IPS DF 4.7 (cell line): ENCODE results near the gene POLR3F.
"Not testable (repeated sequence)": the region's sequence is repeated elsewhere in the genome, so short reads cannot be mapped to it uniquely, and the experiment has no call there.

Experiments
- DNase-seq: peaks from one replicate; pipeline ENCODE4 v3.0.0-alpha.2; 2013; ENCODE audit warnings: low spot score; ENCODE audit errors: extremely low read depth

The POLR3F gene

GRCh38 chr20:18466894-18467730, at the start of gene POLR3F, which contains the start of gene DZANK1:
POLR3F (plus strand) TSS chr20:18467390; CDS start chr20:18467507, 117 bp downstream.
DZANK1 (minus strand) TSS chr20:18467030; CDS start chr20:18465358, 1,672 bp downstream.
- peak; percentile 89 for DNase-seq

- no peak for DNase-seq
Observed at GRCh38 chr20:18421608-18422007, 45.6 kb upstream of the POLR3F start.

GRCh38 chr20:18427214-18427613, 40.0 kb upstream of the POLR3F start:
- DNase-seq = no peak

- DNase-seq = no peak
Observed at GRCh38 chr20:18428490-18429173, 38.6 kb upstream of the POLR3F start.

- DNase-seq = no peak
Observed at GRCh38 chr20:18430172-18430826, 36.9 kb upstream of the POLR3F start.

- DNase-seq = no peak
Observed at GRCh38 chr20:18431206-18431605, 36.0 kb upstream of the POLR3F start.

- no peak for DNase-seq
Observed at GRCh38 chr20:18436847-18437246, 30.3 kb upstream of the POLR3F start.

- DNase-seq = no peak
Observed at GRCh38 chr20:18440403-18440802, 26.8 kb upstream of the POLR3F start.

- no peak for DNase-seq
Observed at GRCh38 chr20:18443886-18444285, 23.3 kb upstream of the POLR3F start.

- no peak for DNase-seq
Observed at GRCh38 chr20:18456600-18456999, 10.6 kb upstream of the POLR3F start.

GRCh38 chr20:18465536-18466200, 1.5 kb upstream of the POLR3F start:
- DNase-seq = no peak

- peak; percentile 30 for DNase-seq
Observed at GRCh38 chr20:18466574-18466893, 656 bp upstream of the POLR3F start.

- DNase-seq = no peak
Observed at GRCh38 chr20:18477218-18477617, 10.0 kb downstream of the POLR3F start.

- DNase-seq = no peak
Observed at GRCh38 chr20:18477821-18478220, 10.6 kb downstream of the POLR3F start.

- no peak for DNase-seq
Observed at GRCh38 chr20:18481596-18481995, 14.4 kb downstream of the POLR3F start.

- no peak for DNase-seq
Observed at GRCh38 chr20:18488301-18488700, 21.1 kb downstream of the POLR3F start.

- no peak for DNase-seq
Observed at GRCh38 chr20:18496042-18496441, 28.9 kb downstream of the POLR3F start.

- DNase-seq = peak; percentile 56
Observed at GRCh38 chr20:18496740-18497592, 29.8 kb downstream of the POLR3F start, which contains the start of gene RBBP9. RBBP9 (minus strand) TSS chr20:18497225; CDS start chr20:18497167, 58 bp downstream.

GRCh38 chr20:18497603-18498002, 30.4 kb downstream of the POLR3F start:
- no peak for DNase-seq

- not testable (repeated sequence) for DNase-seq
Observed at GRCh38 chr20:18501672-18502071, 34.5 kb downstream of the POLR3F start.
